DND-41 (cell line): ENCODE results near the gene CHRM5.
"Not testable (repeated sequence)": the region's sequence is repeated elsewhere in the genome, so short reads cannot be mapped to it uniquely, and the experiment has no call there.

Experiments
- ATAC-seq: fragments of 200-7000 bp; cut with Tn5 transposase; 3 replicates; pipeline ENCODE4 v1.9.1; 2021; ENCODE audit warnings: low read depth; ENCODE audit not compliant: insufficient read depth
- DNase-seq: peaks from one replicate; pipeline ENCODE4 v3.0.0-alpha.2; 2020
- H2AFZ ChIP-seq: 2 replicates; pipeline ENCODE4 v1.6.0; 2012; ENCODE audit warnings: low read depth, low read length
- H3K27ac ChIP-seq: 2 replicates; pipeline ENCODE4 v1.5.1; 2012; ENCODE audit warnings: low read length, inconsistent platforms
- H3K27me3 ChIP-seq: fragments of 200-600 bp; sonication (generic); 2 replicates; pipeline ENCODE4 v1.6.0; 2012; ENCODE audit warnings: low read length, mild to moderate bottlenecking, inconsistent platforms; ENCODE audit not compliant: insufficient read depth, poor library complexity
- H3K36me3 ChIP-seq: 2 replicates; pipeline ENCODE4 v1.5.1; 2012; ENCODE audit warnings: low read length, inconsistent platforms; ENCODE audit not compliant: insufficient read depth
- H3K4me1 ChIP-seq: 2 replicates; pipeline ENCODE4 v1.5.1; 2012; ENCODE audit warnings: mild to moderate bottlenecking, low read length; ENCODE audit not compliant: insufficient read depth
- H3K4me2 ChIP-seq: 2 replicates; pipeline ENCODE4 v1.6.0; 2012; ENCODE audit warnings: mild to moderate bottlenecking, moderate library complexity, low read length, inconsistent platforms; ENCODE audit not compliant: insufficient read depth
- H3K4me3 ChIP-seq, 2 experiments: fragments of 200-600 bp in 1 of 2; shearing (Covaris generic) in 1 of 2; 2 replicates each; pipeline ENCODE4 v1.5.1; 2012 to 2016; ENCODE audit warnings: inconsistent platforms in 2 of 2, low read length in 2 of 2, mild to moderate bottlenecking in 2 of 2, low read depth in 1 of 2, moderate library complexity in 1 of 2
- H3K79me2 ChIP-seq: 2 replicates; pipeline ENCODE4 v1.6.0; 2012; ENCODE audit warnings: low read length, inconsistent platforms; ENCODE audit not compliant: insufficient read depth
- H3K9ac ChIP-seq: 2 replicates; pipeline ENCODE4 v1.6.0; 2012; ENCODE audit warnings: low read depth, mild to moderate bottlenecking, inconsistent platforms, low read length, moderate library complexity
- H3K9me3 ChIP-seq: 2 replicates; pipeline ENCODE4 v1.5.1; 2012; ENCODE audit warnings: low read length, moderate library complexity, mild to moderate bottlenecking, inconsistent platforms; ENCODE audit not compliant: insufficient read depth, severe bottlenecking
- H4K20me1 ChIP-seq: 2 replicates; pipeline ENCODE4 v1.6.0; 2012; ENCODE audit warnings: low read length; ENCODE audit not compliant: insufficient read depth
- CTCF ChIP-seq: IDR thresholded peaks from 2 replicates; pipeline ENCODE4 v1.5.1; 2012; ENCODE audit warnings: borderline replicate concordance, low read length, moderate library complexity, mild to moderate bottlenecking; ENCODE audit not compliant: poor library complexity, severe bottlenecking; ENCODE audit errors: extremely low read depth
- EZH2 ChIP-seq: IDR thresholded peaks from 3 replicates; pipeline ENCODE4 v1.6.1; 2012; ENCODE audit warnings: borderline replicate concordance, low read depth, mild to moderate bottlenecking, moderate library complexity, low read length, inconsistent platforms; ENCODE audit not compliant: severe bottlenecking

CHRM5 gene

GRCh38 chr15:33987444-33987843 lies 19.1 kb downstream of the CHRM5 start:
- Histone ChIP-seq H3K79me2 (no peaks in the 10 kb centered on the region), H3K4me2 (no peak overlapping the region), H3K27me3 (no peaks in the 10 kb centered on the region), H3K27ac (no peak overlapping the region), H3K9ac (no peak overlapping the region), H3K4me3 (no peak overlapping the region), H3K4me1 (no peaks in the 10 kb centered on the region), H3K36me3 (no peaks in the 10 kb centered on the region), H4K20me1 (no peaks in the 10 kb centered on the region), H3K9me3 (no peaks in the 10 kb centered on the region), H2AFZ (no peak overlapping the region)
- DNase-seq (no peak), ATAC-seq (no peak)
- no peak for TF ChIP-seq CTCF
- TF ChIP-seq EZH2, result no peak

- DNase-seq (no peak), ATAC-seq (no peak)
- Histone ChIP-seq H3K4me2 (no peak overlapping the region), H3K9ac (no peak overlapping the region), H3K4me3 (no peak overlapping the region), H3K4me1 (no peaks in the 10 kb centered on the region), H3K9me3 (no peaks in the 10 kb centered on the region), H3K27me3 (no peaks in the 10 kb centered on the region), H3K27ac (no peak overlapping the region), H2AFZ (no peak overlapping the region), H3K79me2 (no peaks in the 10 kb centered on the region), H3K36me3 (no peaks in the 10 kb centered on the region), H4K20me1 (no peaks in the 10 kb centered on the region)
- TF ChIP-seq CTCF (no peak), EZH2 (no peak)
Measured at GRCh38 chr15:33988384-33988783, 20.1 kb downstream of the CHRM5 start.

GRCh38 chr15:33994005-33994615 lies 25.8 kb downstream of the CHRM5 start:
- Histone ChIP-seq H3K36me3 (no peaks in the 10 kb centered on the region), H3K4me3 (no peak overlapping the region), H3K27ac (no peak overlapping the region), H3K4me2 (no peak overlapping the region), H3K9ac (no peak overlapping the region), H3K79me2 (no peaks in the 10 kb centered on the region), H4K20me1 (no peaks in the 10 kb centered on the region), H3K4me1 (no peaks in the 10 kb centered on the region), H3K9me3 (no peaks in the 10 kb centered on the region), H3K27me3 (no peaks in the 10 kb centered on the region), H2AFZ (no peak overlapping the region)
- peak; percentile 10 for DNase-seq
- ATAC-seq, result no peak
- TF ChIP-seq EZH2 (no peak), CTCF (peak; percentile 50)

- H4K20me1 ChIP-seq, H3K36me3 ChIP-seq, H3K4me1 ChIP-seq, H3K9me3 ChIP-seq, H3K9ac ChIP-seq, H2AFZ ChIP-seq, H3K27ac ChIP-seq, DNase-seq, H3K79me2 ChIP-seq, H3K27me3 ChIP-seq, ATAC-seq, H3K4me3 ChIP-seq, H3K4me2 ChIP-seq: not testable (repeated sequence)
Measured at GRCh38 chr15:33995666-33996065, 27.4 kb downstream of the CHRM5 start.
